Stimulated activated CD4-positive, alpha-beta T cell treated with anti-CD3 and anti-CD28 coated beads, Interleukin-2, amount 100 ng/mL, for 24 hours (primary cell): ENCODE data around the gene ITIH2.
"Not testable (repeated sequence)": the region's sequence is repeated elsewhere in the genome, so short reads cannot be mapped to it uniquely, and the experiment has no call there.

Experiments used
- DNase-seq, 2 donors: peaks; one replicate each; pipeline ENCODE4 v3.0.0-alpha.2; 2020

The ITIH2 gene

GRCh38 chr10:7752251-7752650 is 49.1 kb downstream of the ITIH2 start:
- no peak for DNase-seq

GRCh38 chr10:7755103-7755502 is 52.0 kb downstream of the ITIH2 start:
- DNase-seq = no peak

- peak in 1 of 2 donors; percentile 5 for DNase-seq
Measured at GRCh38 chr10:7756360-7756992, 53.4 kb downstream of the ITIH2 start.

- no peak for DNase-seq
Measured at GRCh38 chr10:7763929-7764328, 60.8 kb downstream of the ITIH2 start.

GRCh38 chr10:7766241-7766640 is 63.1 kb downstream of the ITIH2 start:
- no peak for DNase-seq

- no peak for DNase-seq
Measured at GRCh38 chr10:7767209-7767608, 64.1 kb downstream of the ITIH2 start.

GRCh38 chr10:7768417-7768816 is 65.3 kb downstream of the ITIH2 start:
- DNase-seq = no peak

- DNase-seq = no peak
Measured at GRCh38 chr10:7773845-7774801, 71.0 kb downstream of the ITIH2 start.

GRCh38 chr10:7776777-7777176 is 73.7 kb downstream of the ITIH2 start:
- no peak for DNase-seq

- not testable (repeated sequence) for DNase-seq
Measured at GRCh38 chr10:7782194-7782593, 79.1 kb downstream of the ITIH2 start.

GRCh38 chr10:7786430-7786829 is 83.3 kb downstream of the ITIH2 start:
- DNase-seq = no peak

- peak in 1 of 2 donors; percentile 10 for DNase-seq
Measured at GRCh38 chr10:7787150-7787856, 84.2 kb downstream of the ITIH2 start.

- peak; percentile 97 to 98 for DNase-seq
Measured at GRCh38 chr10:7787857-7788638, 84.9 kb downstream of the ITIH2 start, which contains the start of the genes ATP5F1C and KIN. ATP5F1C (plus strand) TSS chr10:7788177; CDS start chr10:7788208, 31 bp downstream. KIN (minus strand) TSS chr10:7787993; CDS start chr10:7787933, 60 bp downstream.

- peak; percentile 17 to 29 for DNase-seq
Measured at GRCh38 chr10:7788639-7789286, 85.6 kb downstream of the ITIH2 start.

GRCh38 chr10:7789390-7789789 is 86.3 kb downstream of the ITIH2 start:
- no peak for DNase-seq

GRCh38 chr10:7792541-7792940 is 89.4 kb downstream of the ITIH2 start:
- DNase-seq = no peak

GRCh38 chr10:7794251-7795026 is 91.3 kb downstream of the ITIH2 start:
- DNase-seq = no peak

- no peak for DNase-seq
Measured at GRCh38 chr10:7795605-7796004, 92.5 kb downstream of the ITIH2 start.

- DNase-seq = no peak
Measured at GRCh38 chr10:7797582-7797981, 94.5 kb downstream of the ITIH2 start.
